GM12872 (cell line): ENCODE data around the gene RFX8.

Experiments
- TF ChIP-seq, protein P1 (sequence below): IDR thresholded peaks from 3 replicates; pipeline ENCODE4 v1.5.1; 2011; ENCODE audit warnings: low read depth, mild to moderate bottlenecking, low read length, moderate library complexity; ENCODE audit not compliant: insufficient read depth

RFX8 gene

DNA sequence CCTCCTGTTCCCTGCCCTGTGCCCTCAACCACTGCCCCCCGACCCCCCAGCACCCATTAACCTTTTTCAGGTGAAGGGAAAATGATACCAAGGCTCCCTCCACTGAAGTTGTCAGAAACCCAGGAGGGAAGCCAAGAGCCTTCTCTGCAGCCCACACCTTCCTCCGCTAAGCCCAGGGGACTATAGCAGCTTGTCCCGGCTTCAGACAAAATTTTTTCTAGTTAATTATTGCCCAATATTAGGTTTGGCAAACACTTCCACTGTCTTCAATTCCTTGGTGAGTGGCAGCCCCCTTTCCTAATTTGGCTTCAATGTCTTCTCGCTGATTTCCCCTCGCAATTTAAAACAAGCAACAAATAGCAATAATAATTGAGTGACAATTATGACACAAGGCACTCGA, 23.9 kb downstream of the RFX8 start:
- TF ChIP-seq, protein P1, sequence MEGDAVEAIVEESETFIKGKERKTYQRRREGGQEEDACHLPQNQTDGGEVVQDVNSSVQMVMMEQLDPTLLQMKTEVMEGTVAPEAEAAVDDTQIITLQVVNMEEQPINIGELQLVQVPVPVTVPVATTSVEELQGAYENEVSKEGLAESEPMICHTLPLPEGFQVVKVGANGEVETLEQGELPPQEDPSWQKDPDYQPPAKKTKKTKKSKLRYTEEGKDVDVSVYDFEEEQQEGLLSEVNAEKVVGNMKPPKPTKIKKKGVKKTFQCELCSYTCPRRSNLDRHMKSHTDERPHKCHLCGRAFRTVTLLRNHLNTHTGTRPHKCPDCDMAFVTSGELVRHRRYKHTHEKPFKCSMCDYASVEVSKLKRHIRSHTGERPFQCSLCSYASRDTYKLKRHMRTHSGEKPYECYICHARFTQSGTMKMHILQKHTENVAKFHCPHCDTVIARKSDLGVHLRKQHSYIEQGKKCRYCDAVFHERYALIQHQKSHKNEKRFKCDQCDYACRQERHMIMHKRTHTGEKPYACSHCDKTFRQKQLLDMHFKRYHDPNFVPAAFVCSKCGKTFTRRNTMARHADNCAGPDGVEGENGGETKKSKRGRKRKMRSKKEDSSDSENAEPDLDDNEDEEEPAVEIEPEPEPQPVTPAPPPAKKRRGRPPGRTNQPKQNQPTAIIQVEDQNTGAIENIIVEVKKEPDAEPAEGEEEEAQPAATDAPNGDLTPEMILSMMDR = no peak

DNA sequence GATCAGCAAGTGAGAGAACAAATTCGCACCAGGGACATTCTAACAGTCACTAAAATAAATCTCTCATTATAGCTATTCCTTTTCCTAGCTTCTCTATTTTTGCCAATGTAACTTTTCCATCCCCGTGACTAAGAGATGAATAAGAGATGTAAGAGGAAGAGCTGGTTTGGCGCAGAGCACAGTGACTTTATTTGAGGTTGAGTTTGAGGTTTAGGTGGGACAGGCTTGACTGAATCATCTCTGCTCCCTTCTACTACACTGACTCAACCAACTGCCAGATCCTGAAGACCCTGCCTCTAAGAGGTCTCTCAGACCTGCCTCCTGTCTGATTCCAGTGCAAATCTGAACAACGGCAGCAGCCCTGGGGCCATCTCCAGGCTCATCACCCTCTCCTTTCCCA, 28.0 kb downstream of the RFX8 start:
- TF ChIP-seq, protein P1 = no peak

DNA sequence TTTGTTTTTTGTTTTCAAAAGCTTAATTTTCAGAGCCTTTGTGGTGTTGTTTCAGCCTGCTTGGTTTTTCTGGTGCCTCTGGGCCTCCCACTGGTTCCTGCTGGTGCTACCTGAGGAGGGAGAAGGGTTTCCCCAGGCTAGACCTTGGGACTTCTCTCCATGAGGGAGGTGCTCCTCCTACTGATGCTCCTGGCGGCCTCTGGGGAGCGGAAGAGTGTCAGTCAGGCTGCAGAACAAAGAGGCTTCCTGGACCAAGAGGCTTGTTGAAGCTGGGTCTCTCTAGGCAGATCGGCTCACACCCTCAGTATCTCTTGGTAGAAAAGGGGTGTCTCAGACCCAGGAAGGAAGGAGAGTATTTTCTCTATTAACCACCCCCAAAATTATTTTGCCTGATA, 32.2 kb downstream of the RFX8 start:
- TF ChIP-seq, protein P1 = no peak

DNA sequence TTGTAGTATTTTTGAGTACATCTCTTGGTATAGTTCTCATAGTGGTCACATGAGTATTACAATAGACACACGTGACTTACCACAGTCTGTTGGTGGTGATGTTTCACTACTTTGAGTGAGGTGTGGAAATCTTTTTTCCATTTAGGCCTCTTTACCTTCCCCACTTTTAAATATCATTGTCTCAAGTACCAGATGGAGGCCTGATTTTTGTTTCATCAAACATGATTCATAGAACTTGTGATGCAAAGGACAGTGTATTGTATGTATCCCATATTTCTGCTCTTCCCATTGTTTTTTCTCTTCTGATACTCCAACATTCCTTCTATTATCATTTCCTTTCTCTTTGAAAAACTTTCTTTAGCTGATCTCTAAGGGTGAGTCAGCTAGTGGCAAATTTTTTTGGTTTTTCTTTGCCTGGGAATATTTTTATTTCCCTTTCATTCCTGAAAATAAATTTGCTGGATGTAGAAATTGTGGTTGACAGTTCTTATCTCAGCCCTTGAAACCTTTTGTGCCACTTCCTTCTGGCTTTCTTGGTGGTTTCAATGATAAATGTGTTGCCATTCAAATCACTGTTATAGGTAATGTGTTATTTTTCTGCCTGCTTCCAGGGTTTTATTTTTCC, 32.8 kb downstream of the RFX8 start:
- TF ChIP-seq, protein P1 = no peak

DNA sequence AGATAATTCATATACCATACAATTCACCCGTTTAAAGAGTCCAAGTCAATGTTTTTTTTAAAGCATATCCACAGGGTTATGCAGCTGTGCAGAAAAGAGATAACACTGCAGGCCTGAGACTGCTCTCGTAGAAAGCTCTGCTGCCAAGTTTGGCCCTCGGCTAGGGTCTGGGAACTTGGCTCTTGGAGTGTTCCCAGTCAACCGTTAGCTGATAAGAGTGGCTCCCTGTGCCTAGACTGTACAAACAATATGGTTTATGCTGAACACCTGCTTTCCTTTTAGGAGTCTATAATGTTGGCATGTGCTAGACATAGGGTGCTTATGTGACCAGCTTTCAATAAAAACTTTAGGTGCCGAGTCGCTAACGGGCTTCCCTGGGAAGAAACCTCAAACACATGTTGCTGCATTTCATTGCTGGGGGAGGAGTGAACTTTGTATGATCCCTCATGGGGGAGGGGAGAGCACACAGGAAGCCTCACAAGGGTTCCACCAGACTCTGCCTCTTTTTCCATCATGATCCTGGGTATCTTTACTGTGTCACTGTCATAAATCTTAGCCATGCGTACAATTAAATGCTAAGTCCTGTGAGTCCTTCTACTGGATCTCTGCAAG, 34.7 kb downstream of the RFX8 start:
- TF ChIP-seq, protein P1 = no peak

DNA sequence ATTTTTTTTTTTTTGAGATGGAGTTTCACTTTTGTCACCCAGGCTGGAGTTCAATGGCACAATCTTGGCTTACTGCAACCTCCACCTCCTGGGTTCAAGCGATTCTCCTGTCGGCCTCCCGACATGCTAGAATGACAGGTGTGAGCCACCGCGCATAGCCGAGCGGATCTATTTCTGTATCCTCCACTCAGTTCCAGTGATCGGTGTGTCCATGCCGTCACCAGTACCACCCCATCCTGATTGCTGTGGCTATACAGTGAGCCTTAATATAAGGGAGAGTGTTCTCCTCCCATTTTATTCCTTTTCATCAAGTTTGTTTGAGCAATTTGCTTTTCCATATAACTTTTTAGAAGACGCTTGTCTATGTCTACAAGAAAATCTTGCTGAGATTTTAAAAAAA, 35.2 kb downstream of the RFX8 start:
- TF ChIP-seq, protein P1 = no peak

DNA sequence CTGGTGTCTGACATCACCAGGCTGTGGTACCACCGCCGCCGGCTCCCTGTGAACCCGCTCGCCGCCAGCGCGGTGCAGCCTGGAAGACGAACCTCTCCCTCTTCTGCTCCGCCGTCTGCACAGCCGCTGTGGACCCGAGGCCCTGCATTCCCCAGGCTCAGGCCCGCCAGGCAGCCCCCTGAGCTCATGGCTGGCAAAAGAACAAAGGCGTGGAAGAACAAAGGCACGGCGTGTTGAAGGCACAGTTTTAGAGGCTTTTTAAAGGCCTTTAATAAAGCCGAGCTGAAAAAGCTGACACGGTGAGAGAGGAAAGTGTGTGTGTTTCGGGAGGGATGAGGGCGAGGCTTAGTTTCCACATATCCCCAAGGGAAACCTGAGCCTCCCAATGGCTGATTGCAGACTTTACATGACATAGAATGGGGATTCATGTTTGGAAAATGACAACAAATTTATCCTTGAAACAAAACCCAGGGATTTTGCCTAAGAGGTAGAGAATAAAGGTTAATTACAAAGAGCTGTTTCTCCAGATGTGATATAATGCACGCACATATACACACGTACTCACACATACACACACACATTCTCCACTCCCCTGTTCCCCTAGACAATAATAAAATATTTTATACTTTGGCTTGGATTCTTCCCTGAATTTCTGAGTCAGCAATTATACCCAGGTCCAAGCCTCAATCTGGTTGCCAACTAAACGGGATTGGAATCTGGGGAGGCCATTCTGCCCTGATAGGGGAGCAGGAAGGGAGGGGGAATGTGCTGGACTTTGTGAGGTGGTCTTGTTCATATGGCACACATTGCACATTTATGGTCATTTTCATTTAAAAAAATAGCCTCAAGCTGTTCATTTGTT, 39.7 kb downstream of the RFX8 start:
- TF ChIP-seq, protein P1 = no peak
